ENCODE data around the gene CNN1.

DNA sequence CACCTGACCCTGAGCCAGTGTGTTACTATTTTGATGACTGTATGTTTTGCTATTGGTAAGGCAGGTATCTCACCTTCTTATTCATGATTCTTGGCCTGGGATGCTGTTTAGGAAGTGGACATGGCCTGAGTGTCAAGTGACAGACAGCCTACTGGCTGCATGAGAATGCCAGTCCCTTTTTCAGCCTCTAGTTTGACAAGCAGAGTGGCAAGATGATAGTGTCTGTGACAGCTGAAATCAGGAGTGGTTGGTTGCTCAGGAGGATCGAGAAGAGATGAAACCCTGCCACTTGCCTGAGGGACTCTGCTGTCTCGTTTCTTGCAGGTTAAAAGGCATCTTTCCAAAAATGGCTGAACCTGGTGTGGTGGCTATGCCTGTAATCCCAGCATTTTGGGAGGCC lies 27.5 kb downstream of the CNN1 start:
- TF ChIP-seq GATA2 (IDR thresholded peaks at IDR 0.05; ENCODE audit: low read depth, low read length): no peak
- no peak for TF ChIP-seq GATA3 (IDR thresholded peaks at IDR 0.05; ENCODE audit: low read depth, low read length)

Measured in SH-SY5Y (cell line).